ENCODE data around the gene SUN1. TPM values are rescaled to one million over a fixed set of nuclear protein-coding genes. Genes with fewer than 3 reads are reported as not detected.

The SUN1 gene
- total RNA-seq, 1 experiment from 2014 or later = 158 TPM

DNA sequence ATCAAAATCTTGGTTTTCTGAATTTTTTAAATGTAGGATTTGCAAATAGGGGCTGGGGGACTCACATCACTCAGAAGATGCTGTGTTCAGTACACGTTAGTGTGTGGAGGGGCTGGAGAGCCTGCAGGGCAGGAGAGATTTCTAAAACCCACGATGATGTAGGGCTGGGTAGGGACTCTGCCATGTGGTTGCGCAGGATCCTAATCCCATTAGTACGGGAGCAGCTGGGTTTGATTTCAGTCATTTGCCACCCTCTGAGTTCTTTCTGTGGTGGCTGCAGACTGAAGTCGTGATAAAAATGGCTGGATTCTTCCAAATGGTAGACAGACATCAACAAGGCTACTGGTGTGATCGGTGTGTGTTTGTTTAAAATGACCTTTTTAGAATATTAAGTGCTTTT is 29.9 kb downstream of the SUN1 start (continued):
- TF ChIP-seq, protein P1, sequence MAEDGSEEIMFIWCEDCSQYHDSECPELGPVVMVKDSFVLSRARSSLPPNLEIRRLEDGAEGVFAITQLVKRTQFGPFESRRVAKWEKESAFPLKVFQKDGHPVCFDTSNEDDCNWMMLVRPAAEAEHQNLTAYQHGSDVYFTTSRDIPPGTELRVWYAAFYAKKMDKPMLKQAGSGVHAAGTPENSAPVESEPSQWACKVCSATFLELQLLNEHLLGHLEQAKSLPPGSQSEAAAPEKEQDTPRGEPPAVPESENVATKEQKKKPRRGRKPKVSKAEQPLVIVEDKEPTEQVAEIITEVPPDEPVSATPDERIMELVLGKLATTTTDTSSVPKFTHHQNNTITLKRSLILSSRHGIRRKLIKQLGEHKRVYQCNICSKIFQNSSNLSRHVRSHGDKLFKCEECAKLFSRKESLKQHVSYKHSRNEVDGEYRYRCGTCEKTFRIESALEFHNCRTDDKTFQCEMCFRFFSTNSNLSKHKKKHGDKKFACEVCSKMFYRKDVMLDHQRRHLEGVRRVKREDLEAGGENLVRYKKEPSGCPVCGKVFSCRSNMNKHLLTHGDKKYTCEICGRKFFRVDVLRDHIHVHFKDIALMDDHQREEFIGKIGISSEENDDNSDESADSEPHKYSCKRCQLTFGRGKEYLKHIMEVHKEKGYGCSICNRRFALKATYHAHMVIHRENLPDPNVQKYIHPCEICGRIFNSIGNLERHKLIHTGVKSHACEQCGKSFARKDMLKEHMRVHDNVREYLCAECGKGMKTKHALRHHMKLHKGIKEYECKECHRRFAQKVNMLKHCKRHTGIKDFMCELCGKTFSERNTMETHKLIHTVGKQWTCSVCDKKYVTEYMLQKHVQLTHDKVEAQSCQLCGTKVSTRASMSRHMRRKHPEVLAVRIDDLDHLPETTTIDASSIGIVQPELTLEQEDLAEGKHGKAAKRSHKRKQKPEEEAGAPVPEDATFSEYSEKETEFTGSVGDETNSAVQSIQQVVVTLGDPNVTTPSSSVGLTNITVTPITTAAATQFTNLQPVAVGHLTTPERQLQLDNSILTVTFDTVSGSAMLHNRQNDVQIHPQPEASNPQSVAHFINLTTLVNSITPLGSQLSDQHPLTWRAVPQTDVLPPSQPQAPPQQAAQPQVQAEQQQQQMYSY (CRISPR knock-in tag; IDR thresholded peaks at IDR 0.05) = no peak
- TF ChIP-seq, protein P2, sequence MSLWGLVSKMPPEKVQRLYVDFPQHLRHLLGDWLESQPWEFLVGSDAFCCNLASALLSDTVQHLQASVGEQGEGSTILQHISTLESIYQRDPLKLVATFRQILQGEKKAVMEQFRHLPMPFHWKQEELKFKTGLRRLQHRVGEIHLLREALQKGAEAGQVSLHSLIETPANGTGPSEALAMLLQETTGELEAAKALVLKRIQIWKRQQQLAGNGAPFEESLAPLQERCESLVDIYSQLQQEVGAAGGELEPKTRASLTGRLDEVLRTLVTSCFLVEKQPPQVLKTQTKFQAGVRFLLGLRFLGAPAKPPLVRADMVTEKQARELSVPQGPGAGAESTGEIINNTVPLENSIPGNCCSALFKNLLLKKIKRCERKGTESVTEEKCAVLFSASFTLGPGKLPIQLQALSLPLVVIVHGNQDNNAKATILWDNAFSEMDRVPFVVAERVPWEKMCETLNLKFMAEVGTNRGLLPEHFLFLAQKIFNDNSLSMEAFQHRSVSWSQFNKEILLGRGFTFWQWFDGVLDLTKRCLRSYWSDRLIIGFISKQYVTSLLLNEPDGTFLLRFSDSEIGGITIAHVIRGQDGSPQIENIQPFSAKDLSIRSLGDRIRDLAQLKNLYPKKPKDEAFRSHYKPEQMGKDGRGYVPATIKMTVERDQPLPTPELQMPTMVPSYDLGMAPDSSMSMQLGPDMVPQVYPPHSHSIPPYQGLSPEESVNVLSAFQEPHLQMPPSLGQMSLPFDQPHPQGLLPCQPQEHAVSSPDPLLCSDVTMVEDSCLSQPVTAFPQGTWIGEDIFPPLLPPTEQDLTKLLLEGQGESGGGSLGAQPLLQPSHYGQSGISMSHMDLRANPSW (CRISPR knock-in tag; conservative IDR thresholded peaks at IDR 0.05; ENCODE audit: low read depth) = no peak

DNA sequence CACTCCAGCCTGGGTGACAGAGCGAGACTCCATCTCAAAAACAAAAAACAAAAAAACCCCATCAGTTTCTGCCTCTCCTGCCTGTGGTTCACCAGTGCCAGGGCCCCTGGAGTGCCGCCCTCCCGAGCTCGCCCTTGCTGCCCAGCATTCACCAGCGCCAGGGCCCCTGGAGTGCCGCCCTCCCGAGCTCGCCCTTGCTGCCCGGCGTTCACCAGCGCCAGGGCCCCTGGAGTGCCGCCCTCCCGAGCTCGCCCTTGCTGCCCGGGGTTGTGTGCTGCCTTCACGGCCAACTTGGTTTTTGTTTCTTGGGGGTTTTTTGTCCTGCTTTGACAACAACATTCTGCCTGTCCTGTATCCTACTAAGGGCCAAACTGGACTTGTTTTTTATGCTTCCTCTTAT is 30.8 kb downstream of the SUN1 start:
- TF ChIP-seq, protein P3, sequence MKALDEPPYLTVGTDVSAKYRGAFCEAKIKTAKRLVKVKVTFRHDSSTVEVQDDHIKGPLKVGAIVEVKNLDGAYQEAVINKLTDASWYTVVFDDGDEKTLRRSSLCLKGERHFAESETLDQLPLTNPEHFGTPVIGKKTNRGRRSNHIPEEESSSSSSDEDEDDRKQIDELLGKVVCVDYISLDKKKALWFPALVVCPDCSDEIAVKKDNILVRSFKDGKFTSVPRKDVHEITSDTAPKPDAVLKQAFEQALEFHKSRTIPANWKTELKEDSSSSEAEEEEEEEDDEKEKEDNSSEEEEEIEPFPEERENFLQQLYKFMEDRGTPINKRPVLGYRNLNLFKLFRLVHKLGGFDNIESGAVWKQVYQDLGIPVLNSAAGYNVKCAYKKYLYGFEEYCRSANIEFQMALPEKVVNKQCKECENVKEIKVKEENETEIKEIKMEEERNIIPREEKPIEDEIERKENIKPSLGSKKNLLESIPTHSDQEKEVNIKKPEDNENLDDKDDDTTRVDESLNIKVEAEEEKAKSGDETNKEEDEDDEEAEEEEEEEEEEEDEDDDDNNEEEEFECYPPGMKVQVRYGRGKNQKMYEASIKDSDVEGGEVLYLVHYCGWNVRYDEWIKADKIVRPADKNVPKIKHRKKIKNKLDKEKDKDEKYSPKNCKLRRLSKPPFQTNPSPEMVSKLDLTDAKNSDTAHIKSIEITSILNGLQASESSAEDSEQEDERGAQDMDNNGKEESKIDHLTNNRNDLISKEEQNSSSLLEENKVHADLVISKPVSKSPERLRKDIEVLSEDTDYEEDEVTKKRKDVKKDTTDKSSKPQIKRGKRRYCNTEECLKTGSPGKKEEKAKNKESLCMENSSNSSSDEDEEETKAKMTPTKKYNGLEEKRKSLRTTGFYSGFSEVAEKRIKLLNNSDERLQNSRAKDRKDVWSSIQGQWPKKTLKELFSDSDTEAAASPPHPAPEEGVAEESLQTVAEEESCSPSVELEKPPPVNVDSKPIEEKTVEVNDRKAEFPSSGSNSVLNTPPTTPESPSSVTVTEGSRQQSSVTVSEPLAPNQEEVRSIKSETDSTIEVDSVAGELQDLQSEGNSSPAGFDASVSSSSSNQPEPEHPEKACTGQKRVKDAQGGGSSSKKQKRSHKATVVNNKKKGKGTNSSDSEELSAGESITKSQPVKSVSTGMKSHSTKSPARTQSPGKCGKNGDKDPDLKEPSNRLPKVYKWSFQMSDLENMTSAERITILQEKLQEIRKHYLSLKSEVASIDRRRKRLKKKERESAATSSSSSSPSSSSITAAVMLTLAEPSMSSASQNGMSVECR (CRISPR knock-in tag; IDR thresholded peaks at IDR 0.05; ENCODE audit: borderline replicate concordance) = no peak
- TF ChIP-seq ZNF416 (CRISPR knock-in tag; IDR thresholded peaks at IDR 0.05) (no peak), JUN (CRISPR knock-in tag; IDR thresholded peaks at IDR 0.05) (no peak), IRF2 (CRISPR knock-in tag; IDR thresholded peaks at IDR 0.05; ENCODE audit: borderline replicate concordance, low read depth) (no peak), NFYB (CRISPR knock-in tag; conservative IDR thresholded peaks at IDR 0.05; ENCODE audit: low read depth) (no peak), ZNF423 (CRISPR knock-in tag; IDR thresholded peaks at IDR 0.05) (no peak), ELF4 (CRISPR knock-in tag; IDR thresholded peaks at IDR 0.05; ENCODE audit: low read depth) (no peak), CREM (CRISPR knock-in tag; IDR thresholded peaks at IDR 0.05) (no peak), MXD4 (CRISPR knock-in tag; IDR thresholded peaks at IDR 0.05; ENCODE audit: borderline replicate concordance) (no peak)
- TF ChIP-seq, protein P4, sequence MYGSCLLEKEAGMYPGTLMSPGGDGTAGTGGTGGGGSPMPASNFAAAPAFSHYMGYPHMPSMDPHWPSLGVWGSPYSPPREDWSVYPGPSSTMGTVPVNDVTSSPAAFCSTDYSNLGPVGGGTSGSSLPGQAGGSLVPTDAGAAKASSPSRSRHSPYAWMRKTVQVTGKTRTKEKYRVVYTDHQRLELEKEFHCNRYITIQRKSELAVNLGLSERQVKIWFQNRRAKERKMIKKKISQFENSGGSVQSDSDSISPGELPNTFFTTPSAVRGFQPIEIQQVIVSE (CRISPR knock-in tag; IDR thresholded peaks at IDR 0.05; ENCODE audit: borderline replicate concordance) = no peak
- TF ChIP-seq, protein P5, sequence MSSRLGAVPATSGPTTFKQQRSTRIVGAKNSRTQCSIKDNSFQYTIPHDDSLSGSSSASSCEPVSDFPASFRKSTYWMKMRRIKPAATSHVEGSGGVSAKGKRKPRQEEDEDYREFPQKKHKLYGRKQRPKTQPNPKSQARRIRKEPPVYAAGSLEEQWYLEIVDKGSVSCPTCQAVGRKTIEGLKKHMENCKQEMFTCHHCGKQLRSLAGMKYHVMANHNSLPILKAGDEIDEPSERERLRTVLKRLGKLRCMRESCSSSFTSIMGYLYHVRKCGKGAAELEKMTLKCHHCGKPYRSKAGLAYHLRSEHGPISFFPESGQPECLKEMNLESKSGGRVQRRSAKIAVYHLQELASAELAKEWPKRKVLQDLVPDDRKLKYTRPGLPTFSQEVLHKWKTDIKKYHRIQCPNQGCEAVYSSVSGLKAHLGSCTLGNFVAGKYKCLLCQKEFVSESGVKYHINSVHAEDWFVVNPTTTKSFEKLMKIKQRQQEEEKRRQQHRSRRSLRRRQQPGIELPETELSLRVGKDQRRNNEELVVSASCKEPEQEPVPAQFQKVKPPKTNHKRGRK (CRISPR knock-in tag; IDR thresholded peaks at IDR 0.05; ENCODE audit: borderline replicate concordance) = no peak
- TF ChIP-seq, protein P6, sequence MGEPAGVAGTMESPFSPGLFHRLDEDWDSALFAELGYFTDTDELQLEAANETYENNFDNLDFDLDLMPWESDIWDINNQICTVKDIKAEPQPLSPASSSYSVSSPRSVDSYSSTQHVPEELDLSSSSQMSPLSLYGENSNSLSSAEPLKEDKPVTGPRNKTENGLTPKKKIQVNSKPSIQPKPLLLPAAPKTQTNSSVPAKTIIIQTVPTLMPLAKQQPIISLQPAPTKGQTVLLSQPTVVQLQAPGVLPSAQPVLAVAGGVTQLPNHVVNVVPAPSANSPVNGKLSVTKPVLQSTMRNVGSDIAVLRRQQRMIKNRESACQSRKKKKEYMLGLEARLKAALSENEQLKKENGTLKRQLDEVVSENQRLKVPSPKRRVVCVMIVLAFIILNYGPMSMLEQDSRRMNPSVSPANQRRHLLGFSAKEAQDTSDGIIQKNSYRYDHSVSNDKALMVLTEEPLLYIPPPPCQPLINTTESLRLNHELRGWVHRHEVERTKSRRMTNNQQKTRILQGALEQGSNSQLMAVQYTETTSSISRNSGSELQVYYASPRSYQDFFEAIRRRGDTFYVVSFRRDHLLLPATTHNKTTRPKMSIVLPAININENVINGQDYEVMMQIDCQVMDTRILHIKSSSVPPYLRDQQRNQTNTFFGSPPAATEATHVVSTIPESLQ (CRISPR knock-in tag; IDR thresholded peaks at IDR 0.05) = no peak
- TF ChIP-seq, protein P7, sequence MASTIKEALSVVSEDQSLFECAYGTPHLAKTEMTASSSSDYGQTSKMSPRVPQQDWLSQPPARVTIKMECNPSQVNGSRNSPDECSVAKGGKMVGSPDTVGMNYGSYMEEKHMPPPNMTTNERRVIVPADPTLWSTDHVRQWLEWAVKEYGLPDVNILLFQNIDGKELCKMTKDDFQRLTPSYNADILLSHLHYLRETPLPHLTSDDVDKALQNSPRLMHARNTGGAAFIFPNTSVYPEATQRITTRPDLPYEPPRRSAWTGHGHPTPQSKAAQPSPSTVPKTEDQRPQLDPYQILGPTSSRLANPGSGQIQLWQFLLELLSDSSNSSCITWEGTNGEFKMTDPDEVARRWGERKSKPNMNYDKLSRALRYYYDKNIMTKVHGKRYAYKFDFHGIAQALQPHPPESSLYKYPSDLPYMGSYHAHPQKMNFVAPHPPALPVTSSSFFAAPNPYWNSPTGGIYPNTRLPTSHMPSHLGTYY (CRISPR knock-in tag; IDR thresholded peaks at IDR 0.05) = no peak
- TF ChIP-seq, protein P8, sequence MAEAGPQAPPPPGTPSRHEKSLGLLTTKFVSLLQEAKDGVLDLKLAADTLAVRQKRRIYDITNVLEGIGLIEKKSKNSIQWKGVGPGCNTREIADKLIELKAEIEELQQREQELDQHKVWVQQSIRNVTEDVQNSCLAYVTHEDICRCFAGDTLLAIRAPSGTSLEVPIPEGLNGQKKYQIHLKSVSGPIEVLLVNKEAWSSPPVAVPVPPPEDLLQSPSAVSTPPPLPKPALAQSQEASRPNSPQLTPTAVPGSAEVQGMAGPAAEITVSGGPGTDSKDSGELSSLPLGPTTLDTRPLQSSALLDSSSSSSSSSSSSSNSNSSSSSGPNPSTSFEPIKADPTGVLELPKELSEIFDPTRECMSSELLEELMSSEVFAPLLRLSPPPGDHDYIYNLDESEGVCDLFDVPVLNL (CRISPR knock-in tag; IDR thresholded peaks at IDR 0.05; ENCODE audit: borderline replicate concordance, low read depth) = no peak
- ATAC-seq (no peak), DNase-seq (ENCODE audit: low spot score) (no peak)
- POLR2A ChIA-PET = no interaction called here
- Mint-ChIP-seq H3K9me3 (no peaks in the 10 kb centered on the region), H3K27ac (no peak overlapping the region), H3K4me3 (no peak overlapping the region), H3K4me1 (no peaks in the 10 kb centered on the region), H3K36me3 (peaks cover 83% of the 10 kb centered on the region), H3K27me3 (ENCODE audit: low read depth) (no peaks in the 10 kb centered on the region)
- CTCF ChIA-PET = no interaction called here
